OCI-LY3 (cell line): ENCODE measurements around the gene C14orf132.

Source experiments
- H2AFZ ChIP-seq: fragments of 200-600, 300-600 bp; shearing (Covaris generic); 2 replicates; pipeline ENCODE4 v1.6.0; 2014; ENCODE audit warnings: antibody characterized with exemption, low read depth, low read length
- H3K27ac ChIP-seq: fragments of 200-600, 300-600 bp; sonication (generic); 2 replicates; pipeline ENCODE4 v1.5.1; 2014; ENCODE audit warnings: mild to moderate bottlenecking, low read length, moderate library complexity, mixed read lengths
- H3K27me3 ChIP-seq: fragments of 200-600, 300-600 bp; sonication (generic); 2 replicates; pipeline ENCODE4 v1.6.1; 2014; ENCODE audit warnings: low read depth, low read length, mixed read lengths
- H3K36me3 ChIP-seq: fragments of 200-600, 300-600 bp; sonication (generic); replicated peaks from 2 replicates; pipeline ENCODE3; 2014; ENCODE audit warnings: low read depth, low read length, mixed read lengths
- H3K4me1 ChIP-seq: fragments of 300-600, 200-600 bp; sonication (generic); 2 replicates; pipeline ENCODE4 v1.6.1; 2014; ENCODE audit warnings: low read length, mixed read lengths
- H3K4me2 ChIP-seq: fragments of 200-600, 300-600 bp; sonication (generic); 2 replicates; pipeline ENCODE4 v1.6.1; 2014; ENCODE audit warnings: low read length, mixed read lengths
- H3K4me3 ChIP-seq: fragments of 300-600, 200-600 bp; sonication (generic); 2 replicates; pipeline ENCODE4 v1.5.1; 2014; ENCODE audit warnings: antibody characterized with exemption, mild to moderate bottlenecking, low read length, moderate library complexity
- H3K79me2 ChIP-seq: fragments of 300-600, 200-600 bp; shearing (Covaris generic); 2 replicates; pipeline ENCODE4 v1.6.1; 2014; ENCODE audit warnings: mild to moderate bottlenecking, low read length, mixed read lengths
- H3K9ac ChIP-seq: fragments of 300-600, 200-600 bp; shearing (Covaris generic); 2 replicates; pipeline ENCODE4 v1.6.0; 2014; ENCODE audit warnings: mild to moderate bottlenecking, low read length, moderate library complexity
- H3K9me3 ChIP-seq: fragments of 200-600, 300-600 bp; shearing (Covaris generic); 2 replicates; pipeline ENCODE4 v1.6.1; 2014; ENCODE audit warnings: low read length, mixed read lengths; ENCODE audit not compliant: insufficient read depth
- H4K20me1 ChIP-seq: fragments of 200-600, 300-600 bp; sonication (generic); 2 replicates; pipeline ENCODE4 v1.6.1; 2016; ENCODE audit warnings: low read length, mixed read lengths; ENCODE audit not compliant: insufficient read depth
- EZH2phosphoT487 ChIP-seq: fragments of 200-600 bp; shearing (Covaris generic); IDR thresholded peaks from 2 replicates; pipeline ENCODE4 v1.6.1; 2018; ENCODE audit warnings: antibody characterized with exemption, mixed run types, low read depth
- TF ChIP-seq, protein P1 (sequence below): fragments of 200-600, 300-600 bp; sonication (generic); IDR thresholded peaks from 2 replicates; pipeline ENCODE4 v1.5.1; 2014; ENCODE audit warnings: antibody characterized with exemption, low read length, low read depth

Gene C14orf132

DNA sequence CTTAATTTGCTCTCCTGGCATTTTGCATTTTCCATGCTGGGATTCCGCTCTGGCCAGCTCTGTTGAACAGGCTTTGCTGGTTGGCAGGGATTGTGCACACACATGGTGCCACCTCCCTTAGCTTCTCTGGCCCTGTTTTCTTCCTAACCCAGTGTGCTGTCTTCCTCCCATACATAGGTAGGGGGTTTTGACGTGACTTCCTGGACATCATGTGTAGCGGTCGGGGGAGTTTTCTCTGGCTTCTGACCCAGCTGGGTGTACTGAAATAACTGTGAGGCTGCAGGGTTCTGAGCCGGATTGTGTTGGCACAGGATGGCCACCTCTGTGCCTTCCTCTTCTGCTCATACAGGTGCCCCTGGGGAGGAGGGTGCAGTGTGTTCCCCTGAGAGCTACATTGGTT is 25.7 kb downstream of the C14orf132 start:
- Histone ChIP-seq H3K9me3 (no peaks in the 10 kb centered on the region), H3K4me1 (no peaks in the 10 kb centered on the region), H3K36me3 (no peaks in the 10 kb centered on the region), H3K4me2 (no peak overlapping the region), H2AFZ (no peak overlapping the region), H3K4me3 (no peak overlapping the region), H3K79me2 (no peaks in the 10 kb centered on the region), H3K27me3 (peaks cover 39% of the 10 kb centered on the region), H3K9ac (no peak overlapping the region), H3K27ac (no peak overlapping the region), H4K20me1 (no peaks in the 10 kb centered on the region)
- TF ChIP-seq, protein P1, sequence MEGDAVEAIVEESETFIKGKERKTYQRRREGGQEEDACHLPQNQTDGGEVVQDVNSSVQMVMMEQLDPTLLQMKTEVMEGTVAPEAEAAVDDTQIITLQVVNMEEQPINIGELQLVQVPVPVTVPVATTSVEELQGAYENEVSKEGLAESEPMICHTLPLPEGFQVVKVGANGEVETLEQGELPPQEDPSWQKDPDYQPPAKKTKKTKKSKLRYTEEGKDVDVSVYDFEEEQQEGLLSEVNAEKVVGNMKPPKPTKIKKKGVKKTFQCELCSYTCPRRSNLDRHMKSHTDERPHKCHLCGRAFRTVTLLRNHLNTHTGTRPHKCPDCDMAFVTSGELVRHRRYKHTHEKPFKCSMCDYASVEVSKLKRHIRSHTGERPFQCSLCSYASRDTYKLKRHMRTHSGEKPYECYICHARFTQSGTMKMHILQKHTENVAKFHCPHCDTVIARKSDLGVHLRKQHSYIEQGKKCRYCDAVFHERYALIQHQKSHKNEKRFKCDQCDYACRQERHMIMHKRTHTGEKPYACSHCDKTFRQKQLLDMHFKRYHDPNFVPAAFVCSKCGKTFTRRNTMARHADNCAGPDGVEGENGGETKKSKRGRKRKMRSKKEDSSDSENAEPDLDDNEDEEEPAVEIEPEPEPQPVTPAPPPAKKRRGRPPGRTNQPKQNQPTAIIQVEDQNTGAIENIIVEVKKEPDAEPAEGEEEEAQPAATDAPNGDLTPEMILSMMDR: no peak
- no peak for TF ChIP-seq EZH2phosphoT487

DNA sequence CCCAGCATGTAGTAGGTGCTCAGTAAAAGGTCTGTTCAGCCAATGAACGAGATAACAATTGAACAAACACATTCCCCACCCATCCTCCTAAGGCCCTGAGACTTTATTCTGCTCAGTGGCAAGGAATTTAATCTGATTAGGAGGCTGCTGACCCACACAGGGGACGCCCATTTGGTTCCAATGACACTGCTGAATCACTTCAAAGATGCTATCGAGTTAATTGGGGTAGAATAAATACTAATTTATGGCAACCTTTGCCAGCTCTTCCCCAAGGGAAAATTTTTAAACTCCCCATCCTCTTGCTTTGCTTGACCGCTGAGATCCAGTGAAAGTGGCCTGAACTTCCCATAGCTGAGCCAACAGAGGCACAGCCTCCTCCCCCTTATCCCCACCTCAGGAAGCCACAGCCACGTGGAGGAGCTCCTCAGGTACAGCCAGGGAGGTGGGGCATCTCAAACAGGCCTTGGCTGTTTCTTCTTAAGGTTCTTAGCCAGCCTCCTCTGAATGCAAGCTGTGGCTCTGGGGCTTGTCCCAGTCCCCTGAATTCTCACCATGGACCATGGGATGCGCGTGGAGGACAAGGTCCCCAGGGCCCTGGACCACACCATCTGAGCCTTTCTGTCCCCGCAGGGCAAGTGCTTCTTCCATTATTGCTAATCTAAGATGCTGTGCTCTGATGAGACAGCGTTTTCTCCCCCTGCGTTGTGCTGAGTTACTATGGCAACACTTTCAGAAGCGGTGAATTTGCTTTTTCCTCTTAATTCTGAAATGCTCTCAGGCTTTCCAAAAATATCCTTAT is 26.7 kb downstream of the C14orf132 start:
- no peaks in the 10 kb centered on the region for H3K9me3 ChIP-seq
- H4K20me1 ChIP-seq: no peaks in the 10 kb centered on the region
- TF ChIP-seq EZH2phosphoT487: no peak
- TF ChIP-seq, protein P1: no peak
- no peaks in the 10 kb centered on the region for H3K4me1 ChIP-seq
- H3K4me2 ChIP-seq: no peak overlapping the region
- H2AFZ ChIP-seq: no peak overlapping the region
- no peak overlapping the region for H3K27ac ChIP-seq
- H3K79me2 ChIP-seq: no peaks in the 10 kb centered on the region
- H3K27me3 ChIP-seq: peaks cover 34% of the 10 kb centered on the region
- H3K4me3 ChIP-seq: no peak overlapping the region
- no peak overlapping the region for H3K9ac ChIP-seq
- no peaks in the 10 kb centered on the region for H3K36me3 ChIP-seq

- Histone ChIP-seq H4K20me1 (no peaks in the 10 kb centered on the region), H3K4me3 (no peak overlapping the region), H3K9ac (no peak overlapping the region), H3K27ac (no peak overlapping the region), H3K27me3 (peaks cover 29% of the 10 kb centered on the region), H3K4me1 (no peaks in the 10 kb centered on the region), H3K4me2 (no peak overlapping the region), H3K36me3 (no peaks in the 10 kb centered on the region), H3K9me3 (no peaks in the 10 kb centered on the region), H2AFZ (no peak overlapping the region), H3K79me2 (no peaks in the 10 kb centered on the region)
- TF ChIP-seq, protein P1: no peak
- no peak for TF ChIP-seq EZH2phosphoT487
Observed at GRCh38 chr14:96066976-96067375, 27.8 kb downstream of the C14orf132 start.

GRCh38 chr14:96067985-96068930 is 29.1 kb downstream of the C14orf132 start:
- H3K4me2 ChIP-seq: no peak overlapping the region
- H3K9me3 ChIP-seq: no peaks in the 10 kb centered on the region
- no peaks in the 10 kb centered on the region for H3K79me2 ChIP-seq
- no peak overlapping the region for H3K9ac ChIP-seq
- H3K27ac ChIP-seq: no peak overlapping the region
- H3K27me3 ChIP-seq: peaks cover 27% of the 10 kb centered on the region
- no peak for TF ChIP-seq EZH2phosphoT487
- TF ChIP-seq, protein P1: no peak
- H3K4me3 ChIP-seq: no peak overlapping the region
- H4K20me1 ChIP-seq: no peaks in the 10 kb centered on the region
- no peak overlapping the region for H2AFZ ChIP-seq
- H3K36me3 ChIP-seq: no peaks in the 10 kb centered on the region
- no peaks in the 10 kb centered on the region for H3K4me1 ChIP-seq
